ENCODE measurements around the gene ITGB1BP2.
A peak's percentile ranks its signal among the peaks of the same experiment; 100 is the strongest.
"Not testable (repeated sequence)": the region's sequence is repeated elsewhere in the genome, so short reads cannot be mapped to it uniquely, and the experiment has no call there.

The ITGB1BP2 gene

GRCh38 chrX:71269801-71270395, 31.7 kb upstream of the ITGB1BP2 start:
- Histone ChIP-seq H3K9me2 (replicated peaks; ENCODE audit: insufficient read depth, low read length) (no peaks in the 10 kb centered on the region), H3K9ac (ENCODE audit: low read length) (no peak overlapping the region), H3K27ac (ENCODE audit: low read length) (no peak overlapping the region), H3F3A (ENCODE audit: insufficient read depth, low read length) (no peaks in the 10 kb centered on the region), H3K4me2 (ENCODE audit: low read depth, low read length) (no peak overlapping the region), H3K27me3 (replicated peaks; ENCODE audit: insufficient read depth, low read length) (no peaks in the 10 kb centered on the region), H3K4me1 (ENCODE audit: low read length) (no peaks in the 10 kb centered on the region), H4K20me1 (ENCODE audit: insufficient read depth, low read length) (no peaks in the 10 kb centered on the region), H3K9me3 (replicated peaks; ENCODE audit: insufficient read depth, low read length) (no peaks in the 10 kb centered on the region), H3K36me3 (replicated peaks; ENCODE audit: insufficient read depth, low read length) (no peaks in the 10 kb centered on the region), H3K79me2 (ENCODE audit: low read length) (no peaks in the 10 kb centered on the region), H2AFZ (ENCODE audit: low read length) (no peak overlapping the region), H3K4me3 (ENCODE audit: low read length) (no peak overlapping the region)
- TF ChIP-seq EZH2phosphoT487 (IDR thresholded peaks at IDR 0.05; ENCODE audit: low read length) (no peak), EZH2 (optimal IDR thresholded peaks at IDR 0.05; ENCODE audit: low read depth, low read length) (no peak), CTCF (IDR thresholded peaks at IDR 0.05; ENCODE audit: low read length) (no peak)
- DNase-seq: no peak

- not testable (repeated sequence) for H3K9me3 ChIP-seq (replicated peaks; ENCODE audit: insufficient read depth, low read length); H3F3A ChIP-seq (ENCODE audit: insufficient read depth, low read length); H3K9ac ChIP-seq (ENCODE audit: low read length); H3K4me1 ChIP-seq (ENCODE audit: low read length); H3K9me2 ChIP-seq (replicated peaks; ENCODE audit: insufficient read depth, low read length); H3K36me3 ChIP-seq (replicated peaks; ENCODE audit: insufficient read depth, low read length); DNase-seq; H3K27ac ChIP-seq (ENCODE audit: low read length); H4K20me1 ChIP-seq (ENCODE audit: insufficient read depth, low read length); H3K4me2 ChIP-seq (ENCODE audit: low read depth, low read length); H2AFZ ChIP-seq (ENCODE audit: low read length); H3K79me2 ChIP-seq (ENCODE audit: low read length); H3K4me3 ChIP-seq (ENCODE audit: low read length); H3K27me3 ChIP-seq (replicated peaks; ENCODE audit: insufficient read depth, low read length)
Measured at GRCh38 chrX:71272313-71272712, 29.2 kb upstream of the ITGB1BP2 start.

- H3K4me2 ChIP-seq (ENCODE audit: low read depth, low read length); H2AFZ ChIP-seq (ENCODE audit: low read length); H3K4me1 ChIP-seq (ENCODE audit: low read length); H3K27ac ChIP-seq (ENCODE audit: low read length); H3K27me3 ChIP-seq (replicated peaks; ENCODE audit: insufficient read depth, low read length); H3K4me3 ChIP-seq (ENCODE audit: low read length); H3F3A ChIP-seq (ENCODE audit: insufficient read depth, low read length); H3K9ac ChIP-seq (ENCODE audit: low read length); H3K9me3 ChIP-seq (replicated peaks; ENCODE audit: insufficient read depth, low read length); H3K9me2 ChIP-seq (replicated peaks; ENCODE audit: insufficient read depth, low read length); DNase-seq; H3K36me3 ChIP-seq (replicated peaks; ENCODE audit: insufficient read depth, low read length): not testable (repeated sequence)
- H3K79me2 ChIP-seq (ENCODE audit: low read length): peaks cover 27% of the 10 kb centered on the region
- H4K20me1 ChIP-seq (ENCODE audit: insufficient read depth, low read length): peaks cover 14% of the 10 kb centered on the region; the same call in 1 of the 2 replicates
Measured at GRCh38 chrX:71281300-71281699, 20.2 kb upstream of the ITGB1BP2 start.

- H3K9me3 ChIP-seq (replicated peaks; ENCODE audit: insufficient read depth, low read length): no peaks in the 10 kb centered on the region
- peak overlapping the region; percentile 63 for H3K27ac ChIP-seq (ENCODE audit: low read length)
- peak overlapping the region; percentile 44 for H3K4me2 ChIP-seq (ENCODE audit: low read depth, low read length)
- H3K9ac ChIP-seq (ENCODE audit: low read length): peak overlapping the region; percentile 71
- peak overlapping the region; percentile 47 for H3K4me3 ChIP-seq (ENCODE audit: low read length)
- peaks cover 42% of the 10 kb centered on the region for H3K79me2 ChIP-seq (ENCODE audit: low read length)
- DNase-seq: no peak
- TF ChIP-seq EZH2phosphoT487 (IDR thresholded peaks at IDR 0.05; ENCODE audit: low read length) (no peak), CTCF (IDR thresholded peaks at IDR 0.05; ENCODE audit: low read length) (no peak), EZH2 (optimal IDR thresholded peaks at IDR 0.05; ENCODE audit: low read depth, low read length) (no peak)
- no peaks in the 10 kb centered on the region for H3F3A ChIP-seq (ENCODE audit: insufficient read depth, low read length)
- peaks cover 5% of the 10 kb centered on the region; the same call in 1 of the 2 replicates for H3K4me1 ChIP-seq (ENCODE audit: low read length)
- peak overlapping the region; percentile 71 for H2AFZ ChIP-seq (ENCODE audit: low read length)
- H3K27me3 ChIP-seq (replicated peaks; ENCODE audit: insufficient read depth, low read length): no peaks in the 10 kb centered on the region
- no peaks in the 10 kb centered on the region for H3K9me2 ChIP-seq (replicated peaks; ENCODE audit: insufficient read depth, low read length)
- 0 out of 2 replicates have a peak, but pooled peaks cover 4% of the 10 kb centered on the region for H3K36me3 ChIP-seq (replicated peaks; ENCODE audit: insufficient read depth, low read length)
- peaks cover 20% of the 10 kb centered on the region; the same call in 1 of the 2 replicates for H4K20me1 ChIP-seq (ENCODE audit: insufficient read depth, low read length)
Measured at GRCh38 chrX:71282514-71283402, 18.8 kb upstream of the ITGB1BP2 start.
